CD14-positive monocyte (primary cell): ENCODE data around the gene ELF4. TPM values are rescaled to one million over a fixed set of nuclear protein-coding genes. Genes with fewer than 3 reads are reported as not detected.

Experiments used
- DNase-seq, 3 donors: peaks; one replicate each; pipeline ENCODE4 v3.0.0-alpha.2; 2011 to 2022
- H2AFZ ChIP-seq: 2 replicates; pipeline ENCODE4 v1.6.0; 2012; ENCODE audit warnings: mild to moderate bottlenecking, low read depth, low read length, inconsistent platforms; ENCODE audit not compliant: insufficient read depth, poor library complexity, severe bottlenecking
- H3K27ac ChIP-seq, 2 donors: 1 replicate in 1 of 2; 2 replicates in 1 of 2; pipeline ENCODE4 v1.5.1; 2012 to 2013; ENCODE audit warnings: low read length in 2 of 2, control low read depth in 1 of 2, inconsistent platforms in 1 of 2, low read depth in 1 of 2, mild to moderate bottlenecking in 1 of 2
- H3K27me3 ChIP-seq, 2 donors: one replicate each; pipeline versions ENCODE4 v1.6.0 to v1.6.1; 2011 to 2013; ENCODE audit warnings: low read length in 2 of 2; ENCODE audit not compliant: control insufficient read depth in 2 of 2, insufficient read depth in 2 of 2
- H3K36me3 ChIP-seq, 2 donors: replicated peaks in 1 of 2; 1 replicate in 1 of 2; 2 replicates in 1 of 2; pipeline versions ENCODE4 v1.5.1 to v1.6.1; 2012 to 2013; ENCODE audit warnings: low read length in 2 of 2, control low read depth in 1 of 2, inconsistent platforms in 1 of 2, mild to moderate bottlenecking in 1 of 2; ENCODE audit not compliant: insufficient read depth in 2 of 2, control insufficient read depth in 1 of 2
- H3K4me1 ChIP-seq, 2 donors: 1 replicate in 1 of 2; 2 replicates in 1 of 2; pipeline versions ENCODE4 v1.5.1 to v1.6.1; 2012 to 2013; ENCODE audit warnings: low read length in 2 of 2, control low read depth in 1 of 2, inconsistent platforms in 1 of 2, mild to moderate bottlenecking in 1 of 2, moderate library complexity in 1 of 2; ENCODE audit not compliant: insufficient read depth in 2 of 2, control insufficient read depth in 1 of 2
- H3K4me2 ChIP-seq: replicated peaks from 2 replicates; pipeline ENCODE3; 2012; ENCODE audit warnings: low read length, moderate library complexity, mild to moderate bottlenecking; ENCODE audit not compliant: poor library complexity, severe bottlenecking; ENCODE audit errors: extremely low read depth
- H3K4me3 ChIP-seq, 3 experiments: fragments of 200-600 bp in 1 of 3; sonication (generic) in 1 of 3; replicated peaks in 1 of 3; 1 replicate in 2 of 3; 2 replicates in 1 of 3; pipeline ENCODE4 v1.5.1; 2011 to 2013; ENCODE audit warnings: low read length in 3 of 3, mild to moderate bottlenecking in 3 of 3, control low read depth in 2 of 3, low read depth in 2 of 3, inconsistent platforms in 1 of 3, moderate library complexity in 1 of 3
- H3K79me2 ChIP-seq: 2 replicates; pipeline ENCODE4 v1.6.0; 2012; ENCODE audit warnings: mild to moderate bottlenecking, control low read depth, inconsistent platforms, low read length, moderate library complexity; ENCODE audit not compliant: insufficient read depth
- H3K9ac ChIP-seq: 2 replicates; pipeline ENCODE4 v1.6.0; 2017; ENCODE audit warnings: low read length, mild to moderate bottlenecking; ENCODE audit not compliant: insufficient read depth, poor library complexity, severe bottlenecking
- H3K9me3 ChIP-seq, 2 donors: replicated peaks in 1 of 2; 1 replicate in 1 of 2; 2 replicates in 1 of 2; pipeline versions ENCODE4 v1.5.1 to v1.6.1; 2012 to 2013; ENCODE audit warnings: low read length in 2 of 2, control low read depth in 1 of 2; ENCODE audit not compliant: control insufficient read depth in 1 of 2, insufficient read depth in 1 of 2
- H4K20me1 ChIP-seq: 2 replicates; pipeline ENCODE4 v1.6.0; 2012; ENCODE audit warnings: mild to moderate bottlenecking, low read length, control low read depth, moderate library complexity; ENCODE audit not compliant: insufficient read depth
- H3K27ac Mint-ChIP-seq, 7 donors: one replicate each; pipeline ENCODE4 v1.8.0; 2020; ENCODE audit warnings: mild to moderate bottlenecking in 7 of 7, mixed read lengths in 7 of 7, moderate library complexity in 6 of 7, inconsistent platforms in 2 of 7
- H3K27me3 Mint-ChIP-seq, 3 donors: one replicate each; pipeline ENCODE4 v1.8.0; 2021 to 2022; ENCODE audit warnings: low read depth in 3 of 3, mild to moderate bottlenecking in 3 of 3, mixed read lengths in 3 of 3, moderate library complexity in 3 of 3, inconsistent platforms in 1 of 3
- H3K36me3 Mint-ChIP-seq, 2 donors: one replicate each; pipeline ENCODE4 v1.8.0; 2020; ENCODE audit warnings: mixed read lengths in 2 of 2, inconsistent platforms in 1 of 2, mild to moderate bottlenecking in 1 of 2
- H3K4me1 Mint-ChIP-seq: one replicate; pipeline ENCODE4 v1.8.0; 2020; ENCODE audit warnings: mild to moderate bottlenecking, mixed read lengths
- H3K4me3 Mint-ChIP-seq, 2 donors: one replicate each; pipeline ENCODE4 v1.8.0; 2020; ENCODE audit warnings: mild to moderate bottlenecking in 2 of 2, mixed read lengths in 2 of 2, moderate library complexity in 1 of 2
- H3K9me3 Mint-ChIP-seq, 7 donors: one replicate each; pipeline ENCODE4 v1.8.0; 2020 to 2022; ENCODE audit warnings: mixed read lengths in 7 of 7, mild to moderate bottlenecking in 6 of 7, moderate library complexity in 6 of 7, inconsistent platforms in 2 of 7
- WGBS: methylation state at CpG from one replicate; pipeline ENCODE4 v1.1.5; 2013; ENCODE audit warnings: missing lambda C conversion rate; ENCODE audit not compliant: insufficient coverage; 5-methylcytosine and 5-hydroxymethylcytosine counted together
- intact Hi-C, 2 donors: fragments of 100-400 bp; cut with micrococcal nuclease; formaldehyde crosslinking; loops; one replicate each; pipeline versions ENCODE4 v1.15.0 to v1.15.1; 2023
- polyA plus RNA-seq, 3 donors: library from polyadenylated mRNA; depleted of rRNA in 1 of 3; unstranded in 2 of 3; stranded (reverse) in 1 of 3; fragments of 300-500 nt in 2 of 3; fragments of >200 nt in 1 of 3; fragmentation: Illumina TruSeq in 2 of 3; gene quantifications; 1 replicate in 2 of 3; 2 replicates in 1 of 3; pipeline ENCODE4 v1.2.3, GENCODE V29; 2012 to 2021
- TF ChIP-seq, protein P1 (sequence below): fragments of 200-600 bp; IDR thresholded peaks from one replicate; pipeline ENCODE4 v1.8.0; 2022; ENCODE audit warnings: antibody characterized with exemption, mild to moderate bottlenecking

Gene ELF4
- polyA plus RNA-seq, 3 donors, result 10.4 to 68.6 (median 20.5) TPM

DNA sequence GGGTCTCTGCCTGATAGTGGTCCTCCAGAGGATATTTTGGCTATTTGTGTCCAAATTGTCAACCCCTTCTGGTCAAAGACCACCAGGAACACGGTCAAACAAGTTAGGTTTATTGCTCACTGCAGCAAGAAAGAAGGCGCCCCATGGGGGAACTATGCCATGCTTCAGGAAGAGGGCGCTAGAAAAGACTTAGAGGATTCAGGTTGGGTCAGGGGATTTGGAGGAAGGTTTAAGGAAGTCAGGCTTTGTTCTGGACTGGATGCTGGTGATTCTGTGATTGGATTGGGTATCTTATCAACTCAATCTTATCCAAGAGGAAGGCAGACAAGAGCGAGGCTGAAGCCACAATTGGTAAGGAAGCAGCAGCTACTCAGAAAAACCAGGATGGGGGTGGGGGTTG is 14.3 kb upstream of the ELF4 start:
- H3K4me3 Mint-ChIP-seq, result no peak overlapping the region
- no peak overlapping the region for H3K27ac ChIP-seq
- H3K9ac ChIP-seq, result no peak overlapping the region
- peaks cover 8% of the 10 kb centered on the region for H3K4me1 Mint-ChIP-seq
- no peak for DNase-seq
- peaks cover 2 to 16% (median 3%) of the 10 kb centered on the region in 3 donors for H3K27me3 Mint-ChIP-seq
- H3K36me3 Mint-ChIP-seq, result peaks cover 31 to 34% of the 10 kb centered on the region in 2 donors
- peaks cover 11 to 37% of the 10 kb centered on the region in 2 donors for H3K36me3 ChIP-seq
- no peaks in the 10 kb centered on the region for H4K20me1 ChIP-seq
- H3K4me2 ChIP-seq, result no peak overlapping the region
- no peaks in the 10 kb centered on the region for H3K9me3 ChIP-seq
- H3K9me3 Mint-ChIP-seq, result peaks cover 0 to 3% (median 0%) of the 10 kb centered on the region in 7 donors
- no peak overlapping the region for H3K4me3 ChIP-seq
- no peak overlapping the region for H2AFZ ChIP-seq
- no CpG with 5 or more reads among the region's 4 CpGs for WGBS
- H3K27me3 ChIP-seq, result no peaks in the 10 kb centered on the region
- no peaks in the 10 kb centered on the region for H3K79me2 ChIP-seq
- TF ChIP-seq, protein P1, sequence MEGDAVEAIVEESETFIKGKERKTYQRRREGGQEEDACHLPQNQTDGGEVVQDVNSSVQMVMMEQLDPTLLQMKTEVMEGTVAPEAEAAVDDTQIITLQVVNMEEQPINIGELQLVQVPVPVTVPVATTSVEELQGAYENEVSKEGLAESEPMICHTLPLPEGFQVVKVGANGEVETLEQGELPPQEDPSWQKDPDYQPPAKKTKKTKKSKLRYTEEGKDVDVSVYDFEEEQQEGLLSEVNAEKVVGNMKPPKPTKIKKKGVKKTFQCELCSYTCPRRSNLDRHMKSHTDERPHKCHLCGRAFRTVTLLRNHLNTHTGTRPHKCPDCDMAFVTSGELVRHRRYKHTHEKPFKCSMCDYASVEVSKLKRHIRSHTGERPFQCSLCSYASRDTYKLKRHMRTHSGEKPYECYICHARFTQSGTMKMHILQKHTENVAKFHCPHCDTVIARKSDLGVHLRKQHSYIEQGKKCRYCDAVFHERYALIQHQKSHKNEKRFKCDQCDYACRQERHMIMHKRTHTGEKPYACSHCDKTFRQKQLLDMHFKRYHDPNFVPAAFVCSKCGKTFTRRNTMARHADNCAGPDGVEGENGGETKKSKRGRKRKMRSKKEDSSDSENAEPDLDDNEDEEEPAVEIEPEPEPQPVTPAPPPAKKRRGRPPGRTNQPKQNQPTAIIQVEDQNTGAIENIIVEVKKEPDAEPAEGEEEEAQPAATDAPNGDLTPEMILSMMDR, result no peak
- intact Hi-C loops, result loop anchor here in 1 of 2 donors (5.0 kb wide), 1 partner anchor 42 kb away; no protein-coding TSS in a partner anchor
- H3K27ac Mint-ChIP-seq, result no peak overlapping the region
- H3K4me1 ChIP-seq, result peaks cover 12 to 21% of the 10 kb centered on the region in 2 donors

DNA sequence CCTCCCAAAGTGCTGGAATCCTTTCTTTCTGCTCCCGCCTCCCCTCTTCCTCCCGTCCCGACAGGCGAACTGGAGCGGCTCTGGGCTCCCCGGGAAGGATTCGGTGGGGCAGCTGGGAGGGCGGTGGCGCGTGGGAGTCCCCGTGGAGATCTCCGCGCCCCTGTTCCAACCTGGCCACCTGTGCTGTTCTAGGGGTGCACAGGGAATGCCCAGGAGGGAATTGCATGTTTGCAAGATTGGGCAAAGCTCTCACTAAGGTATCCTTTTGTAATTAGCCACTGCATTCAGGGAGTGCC is 11.2 kb upstream of the ELF4 start:
- WGBS, result 73% methylated on average over 8 of the region's 13 CpGs
- Histone ChIP-seq H3K4me3 (peak overlapping the region in 2 of 3 experiments; percentile 39 to 71), H3K9me3 (no peaks in the 10 kb centered on the region), H3K36me3 (peaks cover 1 to 14% of the 10 kb centered on the region in 2 donors), H2AFZ (peak overlapping the region; percentile 50), H3K4me2 (peak overlapping the region; percentile 76), H3K9ac (peak overlapping the region; percentile 67), H3K27me3 (no peaks in the 10 kb centered on the region), H3K79me2 (no peaks in the 10 kb centered on the region), H4K20me1 (no peaks in the 10 kb centered on the region), H3K27ac (peak overlapping the region; percentile 62 to 77), H3K4me1 (peaks cover 18 to 44% of the 10 kb centered on the region in 2 donors)
- DNase-seq, result no peak
- TF ChIP-seq, protein P1, result no peak
- intact Hi-C loops, result loop anchor here (2.0 to 5.0 kb wide), 2 partner anchors 39 to 41 kb away; no protein-coding TSS in a partner anchor
- Mint-ChIP-seq H3K4me1 (peaks cover 30% of the 10 kb centered on the region), H3K9me3 (no peaks in the 10 kb centered on the region), H3K27me3 (peaks cover 2 to 22% (median 3%) of the 10 kb centered on the region in 3 donors), H3K27ac (peak overlapping the region; percentile 78 to 96 (median 91)), H3K4me3 (peak overlapping the region; percentile 79 to 84), H3K36me3 (peaks cover 14 to 15% of the 10 kb centered on the region in 2 donors)
